Activated CD8-positive, alpha-beta memory T cell treated with anti-CD3 and anti-CD28 coated beads, Interleukin-2, amount 50 U/mL, for 24 hours (primary cell): ENCODE data around the gene TNS3.

Source experiments
- DNase-seq: peaks from one replicate; pipeline ENCODE4 v3.0.0-alpha.2; 2020; ENCODE audit errors: extremely low read depth

The TNS3 gene

GRCh38 chr7:47485640-47486435 is 96.1 kb downstream of the TNS3 start:
- no peak for DNase-seq

- no peak for DNase-seq
These were observed 96.8 kb downstream of the TNS3 start for GRCh38 chr7:47484923-47485639.

- no peak for DNase-seq
These were observed 97.5 kb downstream of the TNS3 start for GRCh38 chr7:47484457-47484856.

- no peak for DNase-seq
These were observed 98.2 kb downstream of the TNS3 start for GRCh38 chr7:47483604-47484273.

- DNase-seq, result no peak
These were observed 99.7 kb downstream of the TNS3 start for GRCh38 chr7:47482013-47482875.

- DNase-seq, result no peak
These were observed 100.3 kb downstream of the TNS3 start for GRCh38 chr7:47481541-47482012.

GRCh38 chr7:47480576-47481538 is 101.1 kb downstream of the TNS3 start:
- DNase-seq, result no peak

GRCh38 chr7:47479821-47480575 is 101.9 kb downstream of the TNS3 start:
- DNase-seq, result no peak

- no peak for DNase-seq
These were observed 102.8 kb downstream of the TNS3 start for GRCh38 chr7:47478926-47479711.

- no peak for DNase-seq
These were observed 103.9 kb downstream of the TNS3 start for GRCh38 chr7:47478017-47478344.

GRCh38 chr7:47477191-47478016 is 104.5 kb downstream of the TNS3 start:
- no peak for DNase-seq

- DNase-seq, result no peak
These were observed 106.1 kb downstream of the TNS3 start for GRCh38 chr7:47475880-47476227.

- no peak for DNase-seq
These were observed 106.7 kb downstream of the TNS3 start for GRCh38 chr7:47474937-47475879.

- DNase-seq, result no peak
These were observed 107.5 kb downstream of the TNS3 start for GRCh38 chr7:47474211-47474936.

- no peak for DNase-seq
These were observed 108.3 kb downstream of the TNS3 start for GRCh38 chr7:47473499-47474210.
